ENCODE measurements around the gene NDUFS4. TPM values are rescaled to one million over a fixed set of nuclear protein-coding genes. Genes with fewer than 3 reads are reported as not detected.

NDUFS4 gene
- total and polyA plus RNA-seq, 7 donors: 103 to 250 (median 179) TPM

DNA sequence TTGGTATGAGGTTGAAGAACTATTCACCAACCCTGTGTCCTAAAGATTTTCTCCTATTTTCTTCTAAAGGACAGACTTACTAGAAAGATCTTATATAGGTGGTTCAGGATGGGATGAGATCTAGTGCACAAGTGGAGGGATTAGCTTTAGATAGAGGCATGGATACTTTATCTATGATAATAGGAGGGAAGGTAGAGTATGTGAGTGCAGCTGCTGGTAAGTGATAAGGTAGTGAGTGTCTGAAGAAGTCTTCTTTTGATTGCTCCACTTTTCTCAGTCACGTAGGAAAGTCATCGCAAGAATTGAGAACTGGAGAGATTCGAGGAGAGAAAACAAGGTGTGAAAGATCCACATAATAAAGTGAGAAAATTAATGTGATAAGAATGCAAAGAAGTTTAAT, 6.0 kb upstream of the NDUFS4 start:
- DNase-seq: no peak
- WGBS, 3 donors: 91 to 95% (median 92%) methylated on average over 3 of the region's 3 CpGs

DNA sequence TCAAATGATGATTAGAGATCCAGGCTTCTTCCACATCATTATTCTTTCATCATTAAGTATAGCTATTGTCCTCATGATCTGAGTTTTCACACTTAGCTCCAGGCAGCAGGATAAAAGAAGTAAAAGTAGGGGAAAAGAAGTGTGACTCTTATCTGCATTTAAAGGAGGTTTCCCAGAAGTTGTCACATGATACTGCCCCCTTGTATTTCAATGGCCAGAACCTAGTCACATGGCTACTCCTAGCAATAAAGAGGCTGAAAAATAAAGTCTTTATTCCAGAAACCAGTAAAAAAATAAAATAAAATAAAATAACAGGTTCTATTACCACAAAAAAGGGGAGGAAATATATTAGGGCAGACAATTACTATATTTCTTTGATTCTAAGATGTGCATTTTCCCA, 5.3 kb upstream of the NDUFS4 start:
- H3K4me1 ChIP-seq: no peaks in the 10 kb centered on the region
- intact Hi-C loops (cut with DNase I): no loop called here
- ATAC-seq: no peak
- H3K27ac ChIP-seq: no peak overlapping the region
- no peaks in the 10 kb centered on the region for H3K27me3 ChIP-seq (ENCODE audit: insufficient read depth in 3 of 3, low read length in 2 of 3)
- TF ChIP-seq, protein P1, sequence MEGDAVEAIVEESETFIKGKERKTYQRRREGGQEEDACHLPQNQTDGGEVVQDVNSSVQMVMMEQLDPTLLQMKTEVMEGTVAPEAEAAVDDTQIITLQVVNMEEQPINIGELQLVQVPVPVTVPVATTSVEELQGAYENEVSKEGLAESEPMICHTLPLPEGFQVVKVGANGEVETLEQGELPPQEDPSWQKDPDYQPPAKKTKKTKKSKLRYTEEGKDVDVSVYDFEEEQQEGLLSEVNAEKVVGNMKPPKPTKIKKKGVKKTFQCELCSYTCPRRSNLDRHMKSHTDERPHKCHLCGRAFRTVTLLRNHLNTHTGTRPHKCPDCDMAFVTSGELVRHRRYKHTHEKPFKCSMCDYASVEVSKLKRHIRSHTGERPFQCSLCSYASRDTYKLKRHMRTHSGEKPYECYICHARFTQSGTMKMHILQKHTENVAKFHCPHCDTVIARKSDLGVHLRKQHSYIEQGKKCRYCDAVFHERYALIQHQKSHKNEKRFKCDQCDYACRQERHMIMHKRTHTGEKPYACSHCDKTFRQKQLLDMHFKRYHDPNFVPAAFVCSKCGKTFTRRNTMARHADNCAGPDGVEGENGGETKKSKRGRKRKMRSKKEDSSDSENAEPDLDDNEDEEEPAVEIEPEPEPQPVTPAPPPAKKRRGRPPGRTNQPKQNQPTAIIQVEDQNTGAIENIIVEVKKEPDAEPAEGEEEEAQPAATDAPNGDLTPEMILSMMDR (IDR thresholded peaks at IDR 0.05): no peak
- no peak for DNase-seq
- peaks cover 6% of the 10 kb centered on the region for H3K9me3 ChIP-seq
- H3K36me3 ChIP-seq (ENCODE audit: insufficient read depth in 1 of 2, low read depth in 1 of 2): no peaks in the 10 kb centered on the region
- H3K4me3 ChIP-seq: no peak overlapping the region

More for the DNA sequence above, 6.0 kb upstream of the NDUFS4 start:
- Histone ChIP-seq H3K36me3 (ENCODE audit: insufficient read depth in 1 of 2, low read depth in 1 of 2) (no peaks in the 10 kb centered on the region), H3K4me1 (no peaks in the 10 kb centered on the region), H3K9me3 (peaks cover 6% of the 10 kb centered on the region), H3K4me3 (no peak overlapping the region), H3K27ac (no peak overlapping the region), H3K27me3 (ENCODE audit: insufficient read depth in 3 of 3, low read length in 2 of 3) (no peaks in the 10 kb centered on the region)
- ATAC-seq: no peak
- intact Hi-C loops (cut with DNase I): no loop called here
- TF ChIP-seq, protein P1 (IDR thresholded peaks at IDR 0.05): no peak

DNA sequence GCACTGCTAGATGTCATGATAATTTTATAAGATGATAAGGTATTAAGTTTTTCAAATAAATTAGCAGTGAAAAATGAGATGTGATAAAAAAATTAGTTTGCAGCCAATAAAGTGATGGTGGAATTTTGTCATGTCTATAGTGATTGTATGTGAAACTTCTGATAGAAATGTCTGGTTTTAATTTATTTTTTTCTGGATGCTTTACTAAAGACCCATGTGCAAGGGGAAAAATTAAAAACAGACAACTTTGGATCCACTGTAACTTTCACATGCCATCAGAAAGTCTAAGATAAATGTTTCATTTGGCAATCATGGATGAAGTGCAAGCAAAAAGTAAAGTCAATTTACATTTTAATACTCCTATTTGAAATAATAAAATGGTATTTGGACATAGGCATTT, 4.4 kb upstream of the NDUFS4 start:
- H3K9me3 ChIP-seq: peaks cover 6% of the 10 kb centered on the region
- H3K27ac ChIP-seq: no peak overlapping the region
- H3K36me3 ChIP-seq (ENCODE audit: insufficient read depth in 1 of 2, low read depth in 1 of 2): no peaks in the 10 kb centered on the region
- no peak overlapping the region for H3K4me3 ChIP-seq
- DNase-seq: no peak
- H3K4me1 ChIP-seq: no peaks in the 10 kb centered on the region
- TF ChIP-seq, protein P1 (IDR thresholded peaks at IDR 0.05): no peak
- intact Hi-C loops (cut with DNase I): no loop called here
- no peaks in the 10 kb centered on the region for H3K27me3 ChIP-seq (ENCODE audit: insufficient read depth in 3 of 3, low read length in 2 of 3)
- no peak for ATAC-seq

DNA sequence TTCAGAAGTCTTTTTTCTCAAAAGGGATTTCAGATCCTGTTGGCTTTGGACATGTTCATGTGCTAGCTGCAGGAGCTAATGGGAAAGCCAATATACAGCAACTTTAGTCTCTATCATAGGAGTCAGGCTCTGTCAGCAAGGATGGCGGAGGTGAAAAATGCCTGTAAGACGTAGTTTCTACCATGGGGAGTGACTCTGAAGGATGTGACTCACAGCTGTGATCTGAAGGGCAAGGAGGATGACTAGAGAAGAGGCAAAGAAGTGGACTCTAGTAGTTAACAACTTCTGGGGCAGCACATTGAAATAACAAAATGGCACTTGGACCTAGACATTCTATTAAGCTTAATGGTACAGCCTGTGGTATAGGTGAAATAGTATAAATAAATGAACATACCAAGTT, 3.1 kb upstream of the NDUFS4 start:
- intact Hi-C loops (cut with DNase I): no loop called here

DNA sequence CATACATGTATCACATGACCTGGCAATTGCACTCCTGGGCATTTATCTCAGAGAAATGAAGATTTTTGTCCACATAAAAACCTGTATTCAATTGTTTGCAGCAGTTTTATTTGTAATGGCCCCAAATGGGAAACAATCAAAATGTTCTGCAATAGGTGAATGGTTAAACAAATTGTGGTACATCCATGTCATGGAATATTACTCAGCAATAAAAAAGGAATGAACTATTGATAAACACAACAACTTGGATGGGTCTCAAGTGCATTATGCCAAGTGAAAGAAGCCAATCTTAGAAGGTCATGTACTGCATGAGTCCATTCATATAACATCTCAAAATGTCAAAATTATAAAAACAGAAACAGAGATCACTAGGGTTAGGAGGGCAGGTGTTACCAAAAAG, 1.5 kb upstream of the NDUFS4 start:
- H3K36me3 ChIP-seq (ENCODE audit: insufficient read depth in 1 of 2, low read depth in 1 of 2): no peaks in the 10 kb centered on the region
- no peak for DNase-seq
- intact Hi-C loops (cut with DNase I): no loop called here
- no peak overlapping the region for H3K27ac ChIP-seq
- peaks cover 21% of the 10 kb centered on the region for H3K4me1 ChIP-seq
- TF ChIP-seq, protein P1 (IDR thresholded peaks at IDR 0.05): no peak
- H3K9me3 ChIP-seq: peaks cover 6% of the 10 kb centered on the region
- ATAC-seq: no peak
- no peak overlapping the region for H3K4me3 ChIP-seq
- no peaks in the 10 kb centered on the region for H3K27me3 ChIP-seq (ENCODE audit: insufficient read depth in 3 of 3, low read length in 2 of 3)

More for the DNA sequence above, 3.1 kb upstream of the NDUFS4 start:
- Histone ChIP-seq H3K4me1 (peaks cover 10% of the 10 kb centered on the region), H3K9me3 (peaks cover 6% of the 10 kb centered on the region), H3K27me3 (ENCODE audit: insufficient read depth in 3 of 3, low read length in 2 of 3) (no peaks in the 10 kb centered on the region), H3K36me3 (ENCODE audit: insufficient read depth in 1 of 2, low read depth in 1 of 2) (no peaks in the 10 kb centered on the region), H3K27ac (no peak overlapping the region), H3K4me3 (no peak overlapping the region)
- 51 to 94% (median 93%) methylated on average over 2 of the region's 2 CpGs for WGBS, 3 donors
- DNase-seq (no peak), ATAC-seq (no peak)
- TF ChIP-seq, protein P1 (IDR thresholded peaks at IDR 0.05): no peak
